Suppressor macrophage treated with lipopolysaccharide for 1 hour (primary cell): ENCODE data around the gene NOD1.
A peak's percentile ranks its signal among the peaks of the same experiment; 100 is the strongest.
"Not testable (repeated sequence)": the region's sequence is repeated elsewhere in the genome, so short reads cannot be mapped to it uniquely, and the experiment has no call there.

Experiments
- DNase-seq, 3 donors: peaks; one replicate each; pipeline ENCODE4 v3.0.0-alpha.2; 2020 to 2022

Gene NOD1

DNA sequence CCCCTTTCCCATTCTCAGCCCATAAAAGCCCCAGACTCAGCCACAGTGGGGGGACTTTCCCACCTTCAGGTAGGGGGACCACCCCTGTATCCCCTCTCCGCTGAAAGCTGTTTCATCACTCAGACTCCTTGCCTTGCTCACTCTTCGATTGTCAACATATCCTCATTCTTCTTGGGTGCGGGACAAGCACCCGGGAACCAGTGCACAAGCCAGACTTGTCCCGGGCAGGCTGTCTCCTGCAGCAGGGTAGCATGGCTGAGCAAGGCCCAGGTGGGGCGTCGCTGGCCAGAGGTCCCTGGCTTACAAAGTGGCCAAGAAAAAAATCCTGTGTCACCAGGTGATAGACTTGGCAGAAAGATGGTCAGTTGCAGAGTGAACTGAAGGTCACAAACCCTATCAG lies 64.7 kb downstream of the NOD1 start:
- DNase-seq = no peak

DNA sequence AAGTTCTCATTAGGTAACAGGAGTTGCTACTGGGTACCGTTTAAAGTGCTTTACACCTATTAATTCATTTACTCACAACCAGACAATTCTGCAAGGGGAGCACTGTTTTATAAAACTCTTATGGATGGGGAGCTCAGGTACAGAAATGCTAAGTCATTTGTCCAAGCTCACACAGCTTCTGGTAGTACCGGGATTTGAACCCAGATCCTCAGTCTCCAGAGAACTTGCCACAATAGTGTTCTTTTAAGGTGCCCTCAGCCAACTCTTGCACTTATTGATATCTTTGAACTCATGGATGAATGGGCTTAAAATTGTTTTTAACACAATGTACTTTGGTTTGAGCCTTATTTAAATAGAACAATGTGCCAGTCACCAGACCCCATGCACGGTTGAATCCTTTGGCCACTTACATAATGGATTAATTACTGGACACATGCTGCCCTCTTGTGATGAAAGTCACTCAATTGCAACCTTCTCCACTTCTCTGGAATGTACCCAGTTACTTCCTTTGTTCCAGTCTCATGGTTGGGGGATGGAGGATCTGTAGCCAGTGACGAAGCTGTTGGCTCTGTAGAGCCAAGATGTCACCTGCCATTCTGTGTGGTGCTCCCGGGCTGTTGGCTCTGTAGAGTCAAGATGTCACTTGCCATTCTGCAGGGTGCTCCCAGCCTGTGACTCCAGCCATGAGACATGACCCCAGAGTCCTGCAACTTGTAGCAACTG lies 65.6 kb downstream of the NOD1 start:
- peak; percentile 73 to 89 (median 85) for DNase-seq

DNA sequence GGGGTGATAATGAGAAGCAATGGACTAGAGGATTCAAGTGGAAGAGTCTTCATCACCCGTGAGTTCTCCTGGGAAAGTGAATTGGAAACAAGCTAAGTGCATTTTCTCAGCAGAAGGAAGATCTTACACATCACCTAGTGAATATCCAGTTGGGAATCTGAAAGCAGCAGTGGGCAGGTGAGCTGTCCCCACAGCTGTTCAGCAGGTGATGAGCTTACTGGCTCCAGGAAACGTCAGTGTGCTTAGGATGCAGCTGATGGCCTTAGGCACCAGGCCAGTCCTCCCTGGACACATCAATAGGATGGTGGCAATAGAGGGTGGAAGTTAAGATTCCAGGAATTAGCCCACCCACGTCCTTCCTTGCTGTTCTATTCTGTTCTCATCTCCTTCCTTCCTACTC lies 66.7 kb downstream of the NOD1 start:
- no peak for DNase-seq

DNA sequence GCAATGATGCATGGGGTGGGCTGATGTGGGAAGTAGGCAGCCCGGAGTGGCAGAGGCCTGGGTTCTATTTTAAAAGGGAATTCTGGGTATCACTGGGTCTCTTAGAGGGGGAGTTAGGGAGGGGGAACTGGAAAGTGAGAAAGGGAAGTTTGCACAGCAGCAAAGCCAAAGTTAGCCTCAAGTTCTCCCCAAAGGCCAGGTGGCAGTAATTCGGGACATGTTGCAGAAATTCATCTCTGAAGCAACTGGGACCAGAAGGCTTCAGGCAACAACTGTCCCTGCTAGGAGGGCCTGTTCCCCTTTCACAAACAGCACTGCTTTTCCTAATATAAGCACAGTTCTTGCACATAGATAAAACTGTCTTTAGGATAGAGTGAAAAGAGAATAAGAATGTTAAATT lies 67.4 kb downstream of the NOD1 start:
- peak in 1 of 3 donors; percentile 11 for DNase-seq

DNA sequence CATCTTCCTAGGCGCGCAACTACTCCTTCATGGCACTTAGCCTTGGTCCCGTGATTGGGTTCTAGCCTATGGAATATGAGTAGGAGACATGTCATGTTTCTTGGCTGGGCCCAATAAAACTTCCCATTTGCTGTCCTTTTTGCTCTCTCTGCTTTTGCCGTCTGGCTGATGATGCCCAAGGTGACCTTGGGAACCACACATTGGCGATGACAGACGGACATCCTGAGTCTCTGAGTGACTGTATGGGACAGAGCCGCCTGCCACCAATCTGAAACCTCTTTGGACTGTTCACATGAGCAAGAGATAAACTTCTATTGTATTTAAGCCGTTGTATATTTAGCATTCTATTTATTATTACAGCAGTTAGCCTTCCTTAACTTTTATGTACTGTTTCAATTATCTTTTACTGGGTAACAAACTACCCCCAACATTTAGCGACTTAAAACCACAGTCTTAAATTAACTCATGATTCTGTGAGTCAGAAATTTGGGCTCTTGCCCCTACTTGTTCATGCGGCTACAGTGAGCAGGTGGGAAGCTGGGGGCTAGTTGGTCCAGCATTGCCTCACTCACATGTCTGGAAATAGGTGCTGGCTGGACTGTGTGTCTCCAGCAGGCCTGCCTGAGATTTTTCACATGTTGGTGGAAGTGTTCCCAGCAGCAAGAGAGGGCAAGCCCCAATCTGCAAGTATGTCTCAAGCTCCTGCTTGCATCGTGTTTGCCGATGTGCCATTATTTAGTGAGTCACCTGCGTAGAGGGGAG lies 71.7 kb downstream of the NOD1 start:
- no peak for DNase-seq

DNA sequence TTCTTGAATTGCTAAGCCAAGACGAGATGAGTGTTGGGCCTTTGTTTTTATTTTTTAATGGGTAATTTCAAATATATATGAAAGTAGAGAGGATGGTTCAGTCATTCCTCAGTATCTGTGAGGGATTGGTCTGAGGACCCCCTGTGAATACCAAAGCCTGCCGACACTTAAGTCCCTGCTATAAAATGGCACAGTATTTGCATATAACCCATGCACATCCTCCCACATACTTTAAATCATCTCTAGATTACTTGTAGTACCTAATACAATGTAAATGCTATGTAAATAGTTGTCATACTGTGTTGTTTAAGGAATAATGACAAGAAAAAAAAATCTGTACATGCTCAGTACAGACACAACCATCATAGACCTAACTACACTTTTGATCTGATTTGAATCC lies 73.4 kb downstream of the NOD1 start:
- no peak for DNase-seq

DNA sequence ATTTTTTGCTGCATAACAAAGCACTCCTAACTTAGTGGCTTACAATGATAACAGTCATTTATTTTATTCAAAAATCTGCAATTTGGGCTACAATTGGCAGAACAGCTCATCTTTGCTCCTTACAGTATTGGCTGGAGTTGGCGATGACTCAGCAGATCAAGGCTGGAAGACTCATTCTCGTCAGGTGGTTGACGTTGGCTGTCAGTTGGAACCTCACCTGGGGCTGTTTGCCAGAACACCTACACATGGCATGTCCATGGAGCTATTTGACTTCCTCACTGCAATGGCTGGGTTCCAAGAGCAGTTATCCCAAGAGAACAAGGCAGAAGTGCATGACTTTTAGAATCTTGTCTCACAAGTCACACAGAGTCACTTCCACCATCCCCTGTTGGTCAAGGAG lies 75.1 kb downstream of the NOD1 start:
- no peak for DNase-seq

DNA sequence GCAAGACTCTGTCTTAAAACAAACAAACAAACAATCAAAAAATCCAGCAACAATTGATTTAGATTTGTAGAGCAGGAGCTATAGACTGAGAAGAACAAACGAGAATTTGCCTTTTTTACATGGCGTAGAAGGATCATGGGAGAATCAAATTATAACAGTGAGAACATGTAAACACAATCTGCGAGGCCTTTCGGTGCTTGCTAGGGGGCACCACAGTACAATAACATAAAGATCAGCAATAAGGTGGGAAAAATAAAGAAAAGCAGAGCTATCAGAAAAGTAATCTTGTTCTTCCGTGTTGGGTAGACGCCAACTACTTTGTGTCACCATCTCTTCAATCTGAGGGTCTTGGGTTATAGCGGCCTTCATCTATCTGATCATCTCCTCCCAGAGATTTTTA lies 82.2 kb downstream of the NOD1 start:
- no peak for DNase-seq

DNA sequence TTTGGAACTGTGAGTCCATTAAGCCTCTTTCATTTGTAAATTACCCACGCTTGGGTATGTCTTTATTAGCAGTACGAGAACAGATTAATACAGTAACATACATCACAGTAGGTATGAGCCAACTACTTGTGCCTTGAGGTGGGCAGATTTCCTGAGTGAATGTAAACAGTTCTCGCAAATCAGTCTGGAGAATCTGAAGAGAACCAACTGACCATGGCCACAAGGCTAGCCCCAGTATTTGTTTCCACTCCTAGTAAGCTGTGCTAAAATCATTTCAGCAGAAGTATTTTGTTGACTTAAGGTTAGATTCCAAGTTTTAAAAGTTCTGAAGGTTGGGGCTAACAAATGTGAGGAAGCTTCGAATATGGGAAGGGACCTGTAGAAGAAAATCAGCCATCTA lies 82.9 kb downstream of the NOD1 start:
- no peak for DNase-seq

DNA sequence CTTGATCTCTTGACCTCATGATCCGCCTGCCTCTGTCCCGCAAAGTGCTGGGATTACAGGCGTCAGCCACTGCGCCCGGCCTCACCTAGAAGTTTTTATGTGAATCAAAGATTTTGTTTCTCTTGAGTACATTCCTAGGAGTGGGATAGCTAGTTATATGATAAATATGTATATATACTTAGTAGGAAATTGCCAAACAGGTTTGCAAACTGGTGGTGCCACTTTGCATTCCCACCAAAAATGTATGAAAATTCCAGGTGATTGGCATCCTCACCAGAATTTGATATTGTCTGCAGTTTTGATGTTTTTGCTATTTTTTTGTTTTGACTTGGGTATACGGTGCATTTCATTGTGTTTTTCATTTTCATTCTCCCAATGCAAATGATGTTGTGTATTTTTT lies 86.8 kb downstream of the NOD1 start:
- DNase-seq = no peak

DNA sequence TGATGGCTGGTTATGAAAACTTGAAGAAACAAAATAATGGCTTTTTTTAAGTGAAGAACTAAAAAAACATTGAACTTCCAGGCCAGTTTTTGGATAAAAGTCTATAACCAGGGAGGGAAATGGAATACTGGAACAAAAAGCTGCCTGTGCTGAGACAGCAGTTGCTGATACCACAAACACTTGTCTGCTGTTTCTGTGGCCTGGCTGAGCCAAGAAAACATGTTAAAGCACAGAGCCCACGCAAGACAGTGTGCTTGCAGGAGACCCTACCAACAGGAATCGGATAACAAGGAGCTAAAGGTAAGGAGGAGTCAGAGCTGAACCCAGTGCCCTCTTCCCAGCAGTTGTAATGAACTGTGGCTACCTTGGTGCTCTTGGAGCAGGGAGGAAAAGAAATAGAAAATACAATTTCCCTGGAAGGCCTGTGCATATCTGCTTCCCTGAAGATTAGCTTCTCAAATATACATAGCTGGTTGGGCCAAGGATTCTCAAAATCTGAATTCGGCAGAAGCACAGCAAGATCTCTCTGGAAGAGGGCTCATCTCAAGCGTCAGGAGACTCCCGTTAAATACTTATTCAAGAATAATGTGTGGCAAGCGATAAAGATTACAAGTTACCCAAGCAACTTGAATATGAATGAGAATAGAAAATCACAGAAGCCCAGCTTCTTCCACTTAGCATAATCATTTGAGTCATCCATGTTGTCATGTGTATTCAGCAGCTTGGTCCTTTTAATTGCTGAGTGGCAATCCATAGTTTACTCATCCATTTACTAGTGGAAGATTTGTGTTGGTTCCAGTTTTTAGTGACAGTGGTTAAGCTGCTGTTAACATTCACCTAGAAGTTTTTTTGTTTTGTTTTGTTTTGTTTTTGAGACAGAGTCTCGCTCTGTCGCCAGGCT lies 87.6 kb downstream of the NOD1 start:
- DNase-seq = peak in 2 of 3 donors; percentile 42 to 49

DNA sequence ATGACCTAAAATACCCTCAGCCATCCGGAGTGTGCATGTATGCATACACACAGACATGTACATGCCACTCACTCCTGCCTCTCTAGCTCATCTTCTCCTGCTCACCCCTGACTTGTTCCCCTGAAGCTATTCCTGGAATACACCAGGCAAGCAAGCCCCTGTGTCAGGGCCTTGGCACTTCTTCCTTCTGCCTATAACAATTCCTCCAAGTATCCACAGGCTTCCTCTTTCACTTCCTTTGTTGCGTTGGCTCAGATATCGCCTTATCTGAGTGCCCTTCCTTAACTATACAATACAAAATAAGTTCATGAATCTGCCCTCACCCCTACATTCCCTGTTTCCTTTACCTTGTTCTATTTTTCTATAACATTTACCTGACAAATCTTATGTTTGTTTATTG lies 88.8 kb downstream of the NOD1 start:
- peak; percentile 36 to 51 (median 38) for DNase-seq

DNA sequence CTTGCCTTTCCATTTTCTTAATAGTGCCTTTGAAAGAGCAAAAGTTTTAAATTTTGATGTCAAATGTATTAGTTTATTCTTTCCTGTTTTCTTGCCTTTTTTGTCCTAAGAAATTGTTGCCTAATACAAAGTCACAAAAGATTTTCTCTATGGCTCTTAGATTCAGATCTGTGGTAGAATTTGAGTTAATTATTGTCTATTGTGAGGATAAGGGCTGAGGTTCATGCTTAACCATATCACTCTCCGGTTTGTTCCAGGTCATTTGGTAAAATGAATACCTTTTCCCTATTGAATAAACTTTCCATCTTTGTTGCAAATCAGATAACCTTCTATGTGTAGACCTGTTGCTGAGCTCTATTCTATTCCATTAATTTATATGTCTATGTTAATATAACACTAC lies 96.0 kb downstream of the NOD1 start:
- DNase-seq = no peak

DNA sequence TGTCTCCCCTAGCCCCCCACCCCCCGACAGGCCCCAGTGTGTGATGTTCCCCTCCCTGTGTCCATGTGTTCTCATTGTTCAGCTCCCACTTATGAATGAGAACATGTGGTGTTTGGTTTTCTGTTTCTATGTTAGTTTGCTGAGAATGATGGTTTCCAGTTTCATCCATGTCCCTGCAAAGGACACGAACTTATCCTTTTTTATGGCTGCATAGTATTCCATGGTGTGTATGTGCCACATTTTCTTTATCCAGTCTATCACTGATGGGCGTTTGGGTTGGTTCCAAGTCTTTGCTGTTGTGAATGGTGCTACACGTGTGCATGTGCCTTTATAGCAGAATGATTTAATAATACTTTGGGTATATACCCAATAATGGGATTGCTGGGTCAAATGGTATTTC lies 97.8 kb downstream of the NOD1 start:
- not testable (repeated sequence) for DNase-seq

DNA sequence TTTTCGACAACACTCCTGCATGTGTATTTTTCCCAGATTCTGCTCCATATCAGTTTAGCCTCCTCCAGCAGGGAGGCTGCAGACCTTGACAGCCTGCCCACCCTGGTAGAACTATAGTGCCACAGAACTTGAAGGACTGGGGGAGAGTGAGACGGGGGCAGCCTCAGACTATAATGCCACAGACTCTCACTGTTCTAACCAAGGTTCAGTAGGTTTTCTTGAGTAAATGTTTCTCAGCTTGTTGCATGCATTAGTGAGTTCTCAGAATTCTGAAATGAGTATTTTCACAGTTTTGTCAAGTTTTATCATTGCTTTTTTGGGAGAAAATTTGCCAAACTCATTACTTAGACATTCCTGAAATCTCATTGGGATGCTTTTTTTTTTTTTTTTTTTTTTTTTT lies 98.3 kb downstream of the NOD1 start:
- no peak for DNase-seq

DNA sequence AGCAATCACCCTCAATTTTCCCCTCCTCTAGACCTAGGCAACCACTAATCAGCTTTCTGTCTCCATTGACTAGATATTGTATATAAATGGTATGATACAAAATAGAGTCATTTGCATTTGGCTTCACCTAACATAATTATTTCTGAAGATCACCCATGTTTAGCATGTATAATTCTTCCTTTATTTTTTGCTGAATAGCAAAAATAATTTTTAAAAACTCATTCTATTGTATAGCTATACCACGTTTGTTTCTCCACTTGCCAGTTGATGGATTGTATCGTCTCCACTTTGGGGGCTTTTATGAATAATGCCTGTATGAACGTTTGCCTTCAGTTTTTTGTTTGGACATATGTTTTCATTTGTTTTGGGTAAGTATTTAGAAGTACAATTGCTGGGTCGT lies 98.8 kb downstream of the NOD1 start:
- no peak for DNase-seq

DNA sequence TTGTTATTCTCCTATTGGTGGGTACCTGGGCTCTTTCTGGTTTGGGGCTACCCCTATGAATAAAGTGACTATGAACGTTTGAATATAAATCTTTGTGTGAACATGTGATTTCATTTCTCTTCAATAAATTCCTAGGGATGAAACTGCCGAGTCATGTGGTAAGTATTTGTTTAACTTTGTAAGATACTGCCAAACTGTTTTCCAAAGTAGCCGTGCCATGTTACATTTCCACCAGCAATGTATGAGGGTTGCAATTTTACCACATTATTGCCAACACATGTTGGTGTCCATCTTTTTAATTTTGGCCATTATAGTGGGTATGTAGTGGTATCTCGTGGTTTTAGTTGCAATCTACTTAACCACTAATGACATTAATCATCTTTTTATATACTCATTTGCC lies 99.5 kb downstream of the NOD1 start:
- DNase-seq = no peak

DNA sequence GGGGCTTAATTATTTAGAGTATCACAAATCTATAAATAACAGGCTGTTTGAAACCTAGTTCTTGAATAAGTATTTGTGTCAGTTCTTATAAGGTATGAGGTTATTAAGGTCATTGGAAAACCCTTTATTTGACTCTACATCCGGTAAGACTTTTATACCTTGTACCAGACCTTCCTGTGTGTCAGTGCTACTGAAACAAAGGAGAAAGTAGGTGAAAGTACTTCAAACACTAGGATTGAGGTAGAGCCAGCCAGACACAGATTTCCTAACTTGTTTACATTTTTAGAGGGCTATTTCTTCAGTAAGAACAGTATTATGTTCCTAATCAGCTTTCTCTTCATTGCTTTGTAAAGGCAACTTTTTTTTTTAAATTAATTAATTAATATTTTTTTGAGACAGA lies 100.3 kb downstream of the NOD1 start:
- DNase-seq = no peak
